Measurements from ENCODE around the gene MTRR. TPM values are rescaled to one million over a fixed set of nuclear protein-coding genes. Genes with fewer than 3 reads are reported as not detected.

MTRR gene
- polyA plus RNA-seq, 1 donor = 26.1 TPM

Other genes with a start within 250 kb of the MTRR start
- gene CFAP90, start 18.0 kb upstream of the MTRR start, polyA plus RNA-seq (ENCODE audit: insufficient read length) = not detected
- 7.2 TPM for gene FASTKD3, start 117 bp upstream of the MTRR start, polyA plus RNA-seq (ENCODE audit: insufficient read length)